KMS-11 (cell line): ENCODE data around the gene CCPG1.
"Not testable (repeated sequence)": the region's sequence is repeated elsewhere in the genome, so short reads cannot be mapped to it uniquely, and the experiment has no call there.

ENCODE experiments used
- H2AFZ ChIP-seq: fragments of 200-600 bp; sonication (generic); 2 replicates; pipeline ENCODE4 v1.6.1; 2016; ENCODE audit warnings: antibody characterized with exemption, mixed run types, low read depth
- H3K27ac ChIP-seq: fragments of 200-600 bp; sonication (generic); 2 replicates; pipeline ENCODE4 v1.6.1; 2016; ENCODE audit warnings: mild to moderate bottlenecking, mixed run types
- H3K27me3 ChIP-seq: fragments of 200-600 bp; sonication (generic); 2 replicates; pipeline ENCODE4 v1.6.1; 2017; ENCODE audit warnings: mild to moderate bottlenecking, low read depth, mixed run types, moderate library complexity; ENCODE audit not compliant: insufficient read depth
- H3K36me3 ChIP-seq: fragments of 200-600 bp; sonication (generic); 2 replicates; pipeline ENCODE4 v1.6.1; 2017; ENCODE audit warnings: mild to moderate bottlenecking, mixed run types; ENCODE audit not compliant: insufficient read depth
- H3K4me1 ChIP-seq: fragments of 200-600 bp; sonication (generic); 2 replicates; pipeline ENCODE4 v1.6.1; 2016; ENCODE audit warnings: mild to moderate bottlenecking, low read depth, mixed run types; ENCODE audit not compliant: poor library complexity, severe bottlenecking
- H3K4me2 ChIP-seq: fragments of 200-600 bp; sonication (generic); 2 replicates; pipeline ENCODE4 v1.7.0; 2016; ENCODE audit warnings: mild to moderate bottlenecking, mixed run types
- H3K4me3 ChIP-seq: fragments of 200-600 bp; sonication (generic); IDR thresholded peaks from 2 replicates; pipeline ENCODE4 v1.6.1; 2017; ENCODE audit warnings: low read depth, low read length, mixed read lengths; ENCODE audit not compliant: insufficient read depth
- H3K79me2 ChIP-seq: fragments of 200-600 bp; sonication (generic); 2 replicates; pipeline ENCODE4 v1.6.1; 2016; ENCODE audit warnings: low read depth, mixed run types; ENCODE audit not compliant: insufficient read depth
- H3K9ac ChIP-seq: fragments of 200-600 bp; sonication (generic); 2 replicates; pipeline ENCODE4 v1.6.1; 2016; ENCODE audit warnings: mild to moderate bottlenecking, mixed run types
- H4K20me1 ChIP-seq: fragments of 200-600 bp; sonication (generic); 2 replicates; pipeline ENCODE4 v1.6.1; 2016; ENCODE audit warnings: mild to moderate bottlenecking, mixed run types; ENCODE audit not compliant: insufficient read depth
- CTCF ChIP-seq: fragments of 200-600 bp; sonication (generic); conservative IDR thresholded peaks from 2 replicates; pipeline ENCODE4 v1.6.1; 2017; ENCODE audit warnings: low read depth, mild to moderate bottlenecking, antibody characterized with exemption, low read length, moderate library complexity, mixed read lengths

Gene CCPG1

DNA sequence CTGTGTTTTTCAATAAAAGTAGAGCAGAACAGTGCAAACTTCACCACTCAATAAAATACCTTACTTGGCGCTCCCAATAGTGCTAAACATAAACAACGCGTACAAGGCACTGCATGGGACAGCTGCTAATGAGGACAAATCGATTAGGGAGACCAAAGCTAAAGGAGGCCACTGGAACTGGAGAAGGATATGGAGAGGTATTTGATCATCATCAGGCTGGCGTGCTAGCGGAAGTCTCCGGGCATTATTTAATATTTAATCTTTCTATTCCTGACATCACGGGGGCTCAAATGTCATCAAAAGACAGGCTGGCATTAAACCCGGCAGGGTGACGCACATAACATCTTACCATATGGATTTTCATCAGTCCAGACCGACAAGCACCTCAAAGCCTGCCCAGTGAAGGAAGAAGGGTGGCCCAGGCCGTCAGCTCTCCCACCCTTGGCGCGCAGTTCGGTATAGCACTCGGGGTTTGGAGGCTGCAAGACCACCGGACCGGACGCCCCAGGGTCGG, 604 bp downstream of the CCPG1 start:
- Histone ChIP-seq H3K4me1 (peaks cover 54% of the 10 kb centered on the region), H3K9ac (peak overlapping the region; percentile 86), H3K4me3 (no peak overlapping the region), H3K4me2 (peak overlapping the region; percentile 90), H3K36me3 (no peaks in the 10 kb centered on the region), H3K27ac (peak overlapping the region; percentile 93), H4K20me1 (no peaks in the 10 kb centered on the region), H3K79me2 (peaks cover 51% of the 10 kb centered on the region), H3K27me3 (no peaks in the 10 kb centered on the region), H2AFZ (peak overlapping the region; percentile 84)
- no peak; the same call in 1 of the 2 replicates for TF ChIP-seq CTCF

DNA sequence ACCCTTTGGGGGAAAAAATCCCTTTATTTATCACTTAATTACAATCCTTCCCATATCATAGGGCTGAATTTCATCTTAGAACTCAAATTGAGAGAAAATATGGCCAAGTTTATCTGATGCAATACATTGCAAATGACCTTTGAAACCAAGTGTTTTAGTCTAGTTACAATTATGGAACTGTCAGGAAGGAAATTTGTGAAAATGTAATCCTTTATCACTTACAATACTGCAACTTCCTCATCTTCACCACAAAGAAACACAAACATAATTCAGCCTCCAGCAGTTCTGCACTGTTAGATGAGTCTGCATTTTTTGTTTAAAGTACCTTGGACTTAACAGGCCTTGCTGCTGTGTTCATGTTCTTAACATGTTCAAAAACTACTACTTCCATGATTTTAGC, 4.6 kb downstream of the CCPG1 start:
- H3K9ac ChIP-seq = peak overlapping the region; percentile 71
- H3K27me3 ChIP-seq = no peaks in the 10 kb centered on the region
- H4K20me1 ChIP-seq = no peaks in the 10 kb centered on the region
- H3K4me1 ChIP-seq = peaks cover 66% of the 10 kb centered on the region
- H3K4me2 ChIP-seq = peak overlapping the region; percentile 97
- H3K36me3 ChIP-seq = no peaks in the 10 kb centered on the region
- no peak for TF ChIP-seq CTCF
- peaks cover 91% of the 10 kb centered on the region for H3K79me2 ChIP-seq
- no peak overlapping the region for H3K4me3 ChIP-seq
- peak overlapping the region; percentile 96 for H3K27ac ChIP-seq
- H2AFZ ChIP-seq = 0 out of 2 replicates have a peak overlapping the region, but pooled peaks have one; percentile 8

DNA sequence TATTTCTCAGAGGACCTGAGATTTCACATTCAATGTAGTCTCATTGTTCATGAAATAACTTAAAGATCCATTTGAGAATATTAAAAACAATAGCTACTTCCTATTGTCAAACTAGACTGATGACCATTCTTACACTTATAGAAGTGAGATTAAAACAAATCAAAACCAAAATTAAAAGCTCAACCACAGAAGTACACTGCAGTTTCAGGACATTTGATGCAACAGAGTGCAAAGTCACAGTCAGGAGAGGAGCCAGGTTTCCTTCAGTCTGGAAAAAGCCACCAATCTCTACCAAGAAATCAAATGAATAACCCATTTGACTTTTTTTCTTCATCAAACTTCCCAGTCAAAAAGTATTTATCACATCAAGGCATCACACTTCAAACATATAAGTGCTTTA, 5.5 kb downstream of the CCPG1 start:
- Histone ChIP-seq H4K20me1 (no peaks in the 10 kb centered on the region), H3K4me2 (peak overlapping the region; percentile 97), H3K36me3 (no peaks in the 10 kb centered on the region), H3K9ac (peak overlapping the region; percentile 71), H3K27ac (peak overlapping the region; percentile 96), H3K79me2 (peaks cover 94% of the 10 kb centered on the region), H2AFZ (0 out of 2 replicates have a peak overlapping the region, but pooled peaks have one; percentile 1), H3K4me3 (no peak overlapping the region), H3K4me1 (peaks cover 66% of the 10 kb centered on the region), H3K27me3 (no peaks in the 10 kb centered on the region)
- TF ChIP-seq CTCF = no peak

DNA sequence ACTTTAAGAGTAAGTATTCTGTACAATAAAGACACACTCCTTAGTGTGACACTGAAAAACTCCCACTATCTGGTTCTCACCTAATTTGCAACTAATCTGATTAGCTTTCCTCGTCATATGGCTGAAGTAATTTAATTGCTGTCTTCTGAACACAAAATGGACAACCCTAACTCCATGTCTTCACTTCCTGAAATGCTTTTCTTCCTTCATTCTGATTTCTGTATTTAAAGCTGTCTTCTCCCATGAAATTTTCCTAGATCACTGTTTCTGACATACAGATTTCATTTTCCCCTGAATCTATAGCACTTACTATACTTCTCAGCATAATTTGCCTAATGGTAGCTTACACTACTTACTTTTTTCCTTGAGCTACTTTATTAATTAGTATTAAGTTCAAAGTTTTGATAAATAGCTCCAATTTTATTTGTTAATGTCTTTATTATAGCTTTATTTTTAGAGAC, 6.3 kb downstream of the CCPG1 start:
- peaks cover 65% of the 10 kb centered on the region for H3K4me1 ChIP-seq
- peak overlapping the region; percentile 97; the same call in 1 of the 2 replicates for H3K4me2 ChIP-seq
- H3K4me3 ChIP-seq = no peak overlapping the region
- no peak overlapping the region for H2AFZ ChIP-seq
- H3K79me2 ChIP-seq = peaks cover 92% of the 10 kb centered on the region
- no peaks in the 10 kb centered on the region for H3K27me3 ChIP-seq
- no peak overlapping the region for H3K9ac ChIP-seq
- no peak for TF ChIP-seq CTCF
- H3K36me3 ChIP-seq = no peaks in the 10 kb centered on the region
- peak overlapping the region; percentile 96 for H3K27ac ChIP-seq
- H4K20me1 ChIP-seq = no peaks in the 10 kb centered on the region

DNA sequence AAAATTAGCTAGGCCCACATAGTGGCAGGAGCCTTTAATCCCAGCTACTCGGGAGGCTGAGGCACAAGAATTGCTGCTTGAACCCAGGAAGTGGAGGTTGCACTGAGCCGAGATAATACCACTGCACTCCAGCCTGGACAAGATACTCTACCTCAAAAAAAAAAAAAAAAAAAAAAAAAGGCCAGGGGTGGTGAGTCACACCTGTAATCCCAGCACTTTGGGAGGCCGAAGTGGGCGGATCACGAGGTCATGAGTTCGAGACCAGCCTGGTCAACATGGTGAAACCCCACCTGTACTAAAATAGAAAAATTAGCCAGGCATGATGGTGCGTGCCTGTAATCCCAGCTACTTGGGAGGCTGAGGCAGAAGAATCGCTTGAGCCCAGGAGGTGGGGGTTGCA, 8.1 kb downstream of the CCPG1 start:
- H3K79me2 ChIP-seq = peaks cover 74% of the 10 kb centered on the region
- H3K36me3 ChIP-seq, H3K27ac ChIP-seq, H3K27me3 ChIP-seq, H3K4me2 ChIP-seq, H3K4me3 ChIP-seq, H3K9ac ChIP-seq, H4K20me1 ChIP-seq, H2AFZ ChIP-seq: not testable (repeated sequence)
- H3K4me1 ChIP-seq = peaks cover 47% of the 10 kb centered on the region
